ENCODE measurements around the gene DGKE.

DNA sequence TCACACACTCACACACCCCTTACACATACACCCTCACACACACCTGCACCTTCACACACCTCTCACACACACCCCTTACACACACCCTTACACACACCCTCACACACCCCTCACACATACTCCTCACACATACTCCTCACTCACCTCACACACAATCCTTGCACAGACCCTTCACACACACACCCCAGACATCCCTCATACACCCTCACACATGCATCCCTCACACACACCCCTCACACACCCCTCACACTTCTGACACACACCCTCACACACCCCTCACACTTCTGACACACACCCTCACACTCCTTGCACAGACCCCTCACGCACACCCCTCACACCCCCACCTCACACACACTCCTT lies 24.2 kb upstream of the DGKE start:
- TF ChIP-seq NRF1 (IDR thresholded peaks at IDR 0.05; ENCODE audit: low read depth, low read length) (no peak), TCF12 (IDR thresholded peaks at IDR 0.05; ENCODE audit: low read depth, low read length) (no peak), TAF1 (IDR thresholded peaks at IDR 0.05; ENCODE audit: low read depth, low read length) (no peak), KDM1A (IDR thresholded peaks at IDR 0.05; ENCODE audit: borderline replicate concordance, low read length) (no peak), MAFK (IDR thresholded peaks at IDR 0.05; ENCODE audit: low read depth, low read length) (no peak), CHD1 (IDR thresholded peaks at IDR 0.05; ENCODE audit: low read depth, low read length) (no peak), SP1 (IDR thresholded peaks at IDR 0.05; ENCODE audit: low read depth, low read length) (no peak), CREB1 (IDR thresholded peaks at IDR 0.05) (no peak), SIN3A (conservative IDR thresholded peaks at IDR 0.05 in 1 of 2, IDR thresholded peaks at IDR 0.05 in 1 of 2; ENCODE audit: low read depth in 1 of 2, low read length in 2 of 2) (no peak), GABPA (IDR thresholded peaks at IDR 0.05; ENCODE audit: borderline replicate concordance, insufficient read depth, low read length) (no peak), JUND (IDR thresholded peaks at IDR 0.05; ENCODE audit: low read length) (no peak), POLR2AphosphoS5 (IDR thresholded peaks at IDR 0.05; ENCODE audit: low read depth, low read length) (no peak)
- TF ChIP-seq, protein P1, sequence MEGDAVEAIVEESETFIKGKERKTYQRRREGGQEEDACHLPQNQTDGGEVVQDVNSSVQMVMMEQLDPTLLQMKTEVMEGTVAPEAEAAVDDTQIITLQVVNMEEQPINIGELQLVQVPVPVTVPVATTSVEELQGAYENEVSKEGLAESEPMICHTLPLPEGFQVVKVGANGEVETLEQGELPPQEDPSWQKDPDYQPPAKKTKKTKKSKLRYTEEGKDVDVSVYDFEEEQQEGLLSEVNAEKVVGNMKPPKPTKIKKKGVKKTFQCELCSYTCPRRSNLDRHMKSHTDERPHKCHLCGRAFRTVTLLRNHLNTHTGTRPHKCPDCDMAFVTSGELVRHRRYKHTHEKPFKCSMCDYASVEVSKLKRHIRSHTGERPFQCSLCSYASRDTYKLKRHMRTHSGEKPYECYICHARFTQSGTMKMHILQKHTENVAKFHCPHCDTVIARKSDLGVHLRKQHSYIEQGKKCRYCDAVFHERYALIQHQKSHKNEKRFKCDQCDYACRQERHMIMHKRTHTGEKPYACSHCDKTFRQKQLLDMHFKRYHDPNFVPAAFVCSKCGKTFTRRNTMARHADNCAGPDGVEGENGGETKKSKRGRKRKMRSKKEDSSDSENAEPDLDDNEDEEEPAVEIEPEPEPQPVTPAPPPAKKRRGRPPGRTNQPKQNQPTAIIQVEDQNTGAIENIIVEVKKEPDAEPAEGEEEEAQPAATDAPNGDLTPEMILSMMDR (IDR thresholded peaks at IDR 0.05; ENCODE audit: control extremely low read depth in 1 of 3, insufficient read depth in 1 of 3, low read depth in 1 of 3, low read length in 3 of 3), result no peak
- TF ChIP-seq, protein P2, sequence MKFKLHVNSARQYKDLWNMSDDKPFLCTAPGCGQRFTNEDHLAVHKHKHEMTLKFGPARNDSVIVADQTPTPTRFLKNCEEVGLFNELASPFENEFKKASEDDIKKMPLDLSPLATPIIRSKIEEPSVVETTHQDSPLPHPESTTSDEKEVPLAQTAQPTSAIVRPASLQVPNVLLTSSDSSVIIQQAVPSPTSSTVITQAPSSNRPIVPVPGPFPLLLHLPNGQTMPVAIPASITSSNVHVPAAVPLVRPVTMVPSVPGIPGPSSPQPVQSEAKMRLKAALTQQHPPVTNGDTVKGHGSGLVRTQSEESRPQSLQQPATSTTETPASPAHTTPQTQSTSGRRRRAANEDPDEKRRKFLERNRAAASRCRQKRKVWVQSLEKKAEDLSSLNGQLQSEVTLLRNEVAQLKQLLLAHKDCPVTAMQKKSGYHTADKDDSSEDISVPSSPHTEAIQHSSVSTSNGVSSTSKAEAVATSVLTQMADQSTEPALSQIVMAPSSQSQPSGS (IDR thresholded peaks at IDR 0.05; ENCODE audit: low read length), result no peak
